ENCODE results near the gene ARHGAP6.

ARHGAP6 gene

GRCh38 chrX:11449613-11450012 is 216.1 kb downstream of the ARHGAP6 start:
- Histone ChIP-seq H3K4me3 (ENCODE audit: low read depth in 1 of 2, low read length in 2 of 2) (no peak overlapping the region), H3K9me3 (ENCODE audit: control insufficient read depth in 1 of 2, low read length in 2 of 2) (no peaks in the 10 kb centered on the region), H3K9ac (ENCODE audit: low read depth in 1 of 2, low read length in 2 of 2) (no peak overlapping the region), H3K27ac (ENCODE audit: low read depth, low read length) (no peak overlapping the region), H3K36me3 (ENCODE audit: control insufficient read depth in 1 of 2, insufficient read depth in 2 of 2, low read length in 2 of 2) (no peaks in the 10 kb centered on the region), H3K27me3 (ENCODE audit: control insufficient read depth in 1 of 2, insufficient read depth in 2 of 2, low read length in 2 of 2) (no peaks in the 10 kb centered on the region), H3K4me1 (ENCODE audit: control insufficient read depth in 1 of 2, insufficient read depth in 2 of 2, low read length in 2 of 2) (no peaks in the 10 kb centered on the region)

- no peak overlapping the region for H3K4me3 ChIP-seq (ENCODE audit: low read depth in 1 of 2, low read length in 2 of 2)
- no peak overlapping the region for H3K9ac ChIP-seq (ENCODE audit: low read depth in 1 of 2, low read length in 2 of 2)
- H3K36me3 ChIP-seq (ENCODE audit: control insufficient read depth in 1 of 2, insufficient read depth in 2 of 2, low read length in 2 of 2): no peaks in the 10 kb centered on the region
- H3K27me3 ChIP-seq (ENCODE audit: control insufficient read depth in 1 of 2, insufficient read depth in 2 of 2, low read length in 2 of 2): no peaks in the 10 kb centered on the region
- no peaks in the 10 kb centered on the region for H3K9me3 ChIP-seq (ENCODE audit: control insufficient read depth in 1 of 2, low read length in 2 of 2)
- H3K4me1 ChIP-seq (ENCODE audit: control insufficient read depth in 1 of 2, insufficient read depth in 2 of 2, low read length in 2 of 2): no peaks in the 10 kb centered on the region
- no peak overlapping the region for H3K27ac ChIP-seq (ENCODE audit: low read depth, low read length)
These were observed 218.3 kb downstream of the ARHGAP6 start for GRCh38 chrX:11447418-11447817.

GRCh38 chrX:11446949-11447348 is 218.8 kb downstream of the ARHGAP6 start:
- H3K27me3 ChIP-seq (ENCODE audit: control insufficient read depth in 1 of 2, insufficient read depth in 2 of 2, low read length in 2 of 2): no peaks in the 10 kb centered on the region
- H3K27ac ChIP-seq (ENCODE audit: low read depth, low read length): no peak overlapping the region
- no peak overlapping the region for H3K4me3 ChIP-seq (ENCODE audit: low read depth in 1 of 2, low read length in 2 of 2)
- H3K36me3 ChIP-seq (ENCODE audit: control insufficient read depth in 1 of 2, insufficient read depth in 2 of 2, low read length in 2 of 2): no peaks in the 10 kb centered on the region
- H3K9ac ChIP-seq (ENCODE audit: low read depth in 1 of 2, low read length in 2 of 2): no peak overlapping the region
- no peaks in the 10 kb centered on the region for H3K9me3 ChIP-seq (ENCODE audit: control insufficient read depth in 1 of 2, low read length in 2 of 2)
- H3K4me1 ChIP-seq (ENCODE audit: control insufficient read depth in 1 of 2, insufficient read depth in 2 of 2, low read length in 2 of 2): no peaks in the 10 kb centered on the region

GRCh38 chrX:11446336-11446735 is 219.4 kb downstream of the ARHGAP6 start:
- Histone ChIP-seq H3K27me3 (ENCODE audit: control insufficient read depth in 1 of 2, insufficient read depth in 2 of 2, low read length in 2 of 2) (no peaks in the 10 kb centered on the region), H3K9me3 (ENCODE audit: control insufficient read depth in 1 of 2, low read length in 2 of 2) (no peaks in the 10 kb centered on the region), H3K27ac (ENCODE audit: low read depth, low read length) (no peak overlapping the region), H3K36me3 (ENCODE audit: control insufficient read depth in 1 of 2, insufficient read depth in 2 of 2, low read length in 2 of 2) (no peaks in the 10 kb centered on the region), H3K9ac (ENCODE audit: low read depth in 1 of 2, low read length in 2 of 2) (no peak overlapping the region), H3K4me1 (ENCODE audit: control insufficient read depth in 1 of 2, insufficient read depth in 2 of 2, low read length in 2 of 2) (no peaks in the 10 kb centered on the region), H3K4me3 (ENCODE audit: low read depth in 1 of 2, low read length in 2 of 2) (no peak overlapping the region)

- no peaks in the 10 kb centered on the region for H3K4me1 ChIP-seq (ENCODE audit: control insufficient read depth in 1 of 2, insufficient read depth in 2 of 2, low read length in 2 of 2)
- H3K9ac ChIP-seq (ENCODE audit: low read depth in 1 of 2, low read length in 2 of 2): no peak overlapping the region
- no peaks in the 10 kb centered on the region for H3K9me3 ChIP-seq (ENCODE audit: control insufficient read depth in 1 of 2, low read length in 2 of 2)
- H3K27ac ChIP-seq (ENCODE audit: low read depth, low read length): no peak overlapping the region
- H3K27me3 ChIP-seq (ENCODE audit: control insufficient read depth in 1 of 2, insufficient read depth in 2 of 2, low read length in 2 of 2): no peaks in the 10 kb centered on the region
- no peaks in the 10 kb centered on the region for H3K36me3 ChIP-seq (ENCODE audit: control insufficient read depth in 1 of 2, insufficient read depth in 2 of 2, low read length in 2 of 2)
- no peak overlapping the region for H3K4me3 ChIP-seq (ENCODE audit: low read depth in 1 of 2, low read length in 2 of 2)
These were observed 220.2 kb downstream of the ARHGAP6 start for GRCh38 chrX:11445540-11445939.

GRCh38 chrX:11444052-11444451 is 221.7 kb downstream of the ARHGAP6 start:
- Histone ChIP-seq H3K4me3 (ENCODE audit: low read depth in 1 of 2, low read length in 2 of 2) (no peak overlapping the region), H3K36me3 (ENCODE audit: control insufficient read depth in 1 of 2, insufficient read depth in 2 of 2, low read length in 2 of 2) (no peaks in the 10 kb centered on the region), H3K27me3 (ENCODE audit: control insufficient read depth in 1 of 2, insufficient read depth in 2 of 2, low read length in 2 of 2) (no peaks in the 10 kb centered on the region), H3K9me3 (ENCODE audit: control insufficient read depth in 1 of 2, low read length in 2 of 2) (no peaks in the 10 kb centered on the region), H3K27ac (ENCODE audit: low read depth, low read length) (no peak overlapping the region), H3K9ac (ENCODE audit: low read depth in 1 of 2, low read length in 2 of 2) (no peak overlapping the region), H3K4me1 (ENCODE audit: control insufficient read depth in 1 of 2, insufficient read depth in 2 of 2, low read length in 2 of 2) (no peaks in the 10 kb centered on the region)

- H3K27ac ChIP-seq (ENCODE audit: low read depth, low read length): no peak overlapping the region
- no peak overlapping the region for H3K4me3 ChIP-seq (ENCODE audit: low read depth in 1 of 2, low read length in 2 of 2)
- H3K36me3 ChIP-seq (ENCODE audit: control insufficient read depth in 1 of 2, insufficient read depth in 2 of 2, low read length in 2 of 2): no peaks in the 10 kb centered on the region
- no peaks in the 10 kb centered on the region for H3K9me3 ChIP-seq (ENCODE audit: control insufficient read depth in 1 of 2, low read length in 2 of 2)
- no peaks in the 10 kb centered on the region for H3K4me1 ChIP-seq (ENCODE audit: control insufficient read depth in 1 of 2, insufficient read depth in 2 of 2, low read length in 2 of 2)
- no peak overlapping the region for H3K9ac ChIP-seq (ENCODE audit: low read depth in 1 of 2, low read length in 2 of 2)
- no peaks in the 10 kb centered on the region for H3K27me3 ChIP-seq (ENCODE audit: control insufficient read depth in 1 of 2, insufficient read depth in 2 of 2, low read length in 2 of 2)
These were observed 225.9 kb downstream of the ARHGAP6 start for GRCh38 chrX:11439846-11440245.

- no peak overlapping the region for H3K27ac ChIP-seq (ENCODE audit: low read depth, low read length)
- H3K9ac ChIP-seq (ENCODE audit: low read depth in 1 of 2, low read length in 2 of 2): no peak overlapping the region
- no peak overlapping the region for H3K4me3 ChIP-seq (ENCODE audit: low read depth in 1 of 2, low read length in 2 of 2)
- no peaks in the 10 kb centered on the region for H3K36me3 ChIP-seq (ENCODE audit: control insufficient read depth in 1 of 2, insufficient read depth in 2 of 2, low read length in 2 of 2)
- H3K4me1 ChIP-seq (ENCODE audit: control insufficient read depth in 1 of 2, insufficient read depth in 2 of 2, low read length in 2 of 2): no peaks in the 10 kb centered on the region
- no peaks in the 10 kb centered on the region for H3K27me3 ChIP-seq (ENCODE audit: control insufficient read depth in 1 of 2, insufficient read depth in 2 of 2, low read length in 2 of 2)
- no peaks in the 10 kb centered on the region for H3K9me3 ChIP-seq (ENCODE audit: control insufficient read depth in 1 of 2, low read length in 2 of 2)
These were observed 227.0 kb downstream of the ARHGAP6 start for GRCh38 chrX:11438767-11439166.

GRCh38 chrX:11438380-11438723 is 227.4 kb downstream of the ARHGAP6 start:
- Histone ChIP-seq H3K27ac (ENCODE audit: low read depth, low read length) (no peak overlapping the region), H3K27me3 (ENCODE audit: control insufficient read depth in 1 of 2, insufficient read depth in 2 of 2, low read length in 2 of 2) (no peaks in the 10 kb centered on the region)

GRCh38 chrX:11437642-11438379 is 227.9 kb downstream of the ARHGAP6 start:
- Histone ChIP-seq H3K27me3 (ENCODE audit: control insufficient read depth in 1 of 2, insufficient read depth in 2 of 2, low read length in 2 of 2) (no peaks in the 10 kb centered on the region), H3K9me3 (ENCODE audit: control insufficient read depth in 1 of 2, low read length in 2 of 2) (no peaks in the 10 kb centered on the region), H3K4me3 (ENCODE audit: low read depth in 1 of 2, low read length in 2 of 2) (no peak overlapping the region), H3K36me3 (ENCODE audit: control insufficient read depth in 1 of 2, insufficient read depth in 2 of 2, low read length in 2 of 2) (no peaks in the 10 kb centered on the region), H3K27ac (ENCODE audit: low read depth, low read length) (no peak overlapping the region), H3K4me1 (ENCODE audit: control insufficient read depth in 1 of 2, insufficient read depth in 2 of 2, low read length in 2 of 2) (no peaks in the 10 kb centered on the region), H3K9ac (ENCODE audit: low read depth in 1 of 2, low read length in 2 of 2) (no peak overlapping the region)

More at GRCh38 chrX:11438380-11438723, 227.4 kb downstream of the ARHGAP6 start:
- Histone ChIP-seq H3K9me3 (ENCODE audit: control insufficient read depth in 1 of 2, low read length in 2 of 2) (no peaks in the 10 kb centered on the region), H3K9ac (ENCODE audit: low read depth in 1 of 2, low read length in 2 of 2) (no peak overlapping the region), H3K4me1 (ENCODE audit: control insufficient read depth in 1 of 2, insufficient read depth in 2 of 2, low read length in 2 of 2) (no peaks in the 10 kb centered on the region), H3K4me3 (ENCODE audit: low read depth in 1 of 2, low read length in 2 of 2) (no peak overlapping the region), H3K36me3 (ENCODE audit: control insufficient read depth in 1 of 2, insufficient read depth in 2 of 2, low read length in 2 of 2) (no peaks in the 10 kb centered on the region)

GRCh38 chrX:11435568-11435967 is 230.2 kb downstream of the ARHGAP6 start:
- Histone ChIP-seq H3K36me3 (ENCODE audit: control insufficient read depth in 1 of 2, insufficient read depth in 2 of 2, low read length in 2 of 2) (no peaks in the 10 kb centered on the region), H3K27ac (ENCODE audit: low read depth, low read length) (no peak overlapping the region), H3K4me1 (ENCODE audit: control insufficient read depth in 1 of 2, insufficient read depth in 2 of 2, low read length in 2 of 2) (no peaks in the 10 kb centered on the region), H3K27me3 (ENCODE audit: control insufficient read depth in 1 of 2, insufficient read depth in 2 of 2, low read length in 2 of 2) (no peaks in the 10 kb centered on the region), H3K9ac (ENCODE audit: low read depth in 1 of 2, low read length in 2 of 2) (no peak overlapping the region), H3K9me3 (ENCODE audit: control insufficient read depth in 1 of 2, low read length in 2 of 2) (no peaks in the 10 kb centered on the region), H3K4me3 (ENCODE audit: low read depth in 1 of 2, low read length in 2 of 2) (no peak overlapping the region)
